A549 (cell line): ENCODE measurements around the gene CFAP97D2. TPM values are rescaled to one million over a fixed set of nuclear protein-coding genes. Genes with fewer than 3 reads are reported as not detected.
"Not testable (repeated sequence)": the region's sequence is repeated elsewhere in the genome, so short reads cannot be mapped to it uniquely, and the experiment has no call there.

Experiments
- ATAC-seq, 2 experiments: fragments of 200-7000 bp in 1 of 2; fragments of >200 bp in 1 of 2; cut with Nextera tagmentation in 1 of 2; cut with Tn5 transposase in 1 of 2; 3 replicates each; pipeline versions ENCODE4 v1.8.0 to v1.9.1; 2018 to 2020; ENCODE audit warnings: mild to moderate bottlenecking in 1 of 2, moderate library complexity in 1 of 2
- CTCF ChIA-PET: fragments of 300-600 bp; sonication (Branson Sonifier 250); formaldehyde crosslinking; extraction: SDS; loops from one replicate; lab custom pipeline; 2021; ENCODE audit warnings: antibody characterized with exemption, inconsistent platforms; lab: Yijun Ruan, JAX
- POLR2A ChIA-PET: fragments of 350-600 bp; formaldehyde crosslinking; extraction: SDS; loops from one replicate; lab custom pipeline; 2021; ENCODE audit warnings: antibody characterized with exemption, inconsistent platforms; lab: Yijun Ruan, JAX
- DNase-seq, 2 experiments: peaks; one replicate each; pipeline versions ENCODE4 v3.0.0 to v3.0.0-alpha.2; 2011 to 2016; ENCODE audit warnings: low read depth in 1 of 2, low spot score in 1 of 2
- FAIRE-seq: peaks from 2 replicates; lab custom pipeline; 2011; peaks lifted over from hg19 to GRCh38; lab: Jason Lieb, UNC
- H3K27ac ChIP-seq, 2 experiments: fragments of >200 bp; sonication (Bioruptor Twin); formaldehyde crosslinking; 3 replicates each; pipeline ENCODE4 v1.5.1; 2016 to 2017
- H3K4me1 ChIP-seq: fragments of >200 bp; sonication (Bioruptor Twin); formaldehyde crosslinking; 3 replicates; pipeline ENCODE4 v1.6.1; 2016
- H3K4me2 ChIP-seq: fragments of >200 bp; sonication (Bioruptor Twin); formaldehyde crosslinking; 3 replicates; pipeline ENCODE4 v1.6.1; 2016
- H3K4me3 ChIP-seq: fragments of >200 bp; sonication (Bioruptor Twin); formaldehyde crosslinking; 3 replicates; pipeline ENCODE4 v1.5.1; 2016
- H3K9me3 ChIP-seq: fragments of >200 bp; sonication (Bioruptor Twin); formaldehyde crosslinking; 3 replicates; pipeline ENCODE4 v1.6.1; 2016
- CBX8 ChIP-seq: fragments of 200-600 bp; sonication (generic); IDR thresholded peaks from 2 replicates; pipeline ENCODE4 v1.6.1; 2016
- CEBPB ChIP-seq, 2 experiments: fragments of >200 bp in 1 of 2; sonication (Bioruptor Twin) in 1 of 2; formaldehyde crosslinking in 1 of 2; IDR thresholded peaks; 2 replicates each; pipeline ENCODE4 v1.6.1; 2012 to 2016
- ESRRA ChIP-seq: fragments of 150-350 bp; IDR thresholded peaks from 2 replicates; pipeline ENCODE4 v1.6.1; 2014; ENCODE audit warnings: mild to moderate bottlenecking, low read length, borderline replicate concordance
- GATA3 ChIP-seq: IDR thresholded peaks from 2 replicates; pipeline ENCODE4 v1.6.1; 2012; ENCODE audit warnings: borderline replicate concordance
- HEYL ChIP-seq: fragments of 250-450 bp; sonication (Bioruptor Pico); IDR thresholded peaks from 2 replicates; pipeline ENCODE4 v1.8.0; 2021; ENCODE audit warnings: mild to moderate bottlenecking, moderate library complexity
- HOXB5 ChIP-seq: fragments of 250-450 bp; sonication (Bioruptor Pico); IDR thresholded peaks from 2 replicates; pipeline ENCODE4 v1.5.0; 2020; ENCODE audit warnings: mild to moderate bottlenecking, moderate library complexity
- MAFK ChIP-seq: fragments of 450-650 bp; IDR thresholded peaks from 2 replicates; pipeline ENCODE4 v1.6.1; 2014; ENCODE audit not compliant: partially characterized antibody
- MYC ChIP-seq: IDR thresholded peaks from 2 replicates; pipeline ENCODE4 v1.6.1; 2012; ENCODE audit warnings: mild to moderate bottlenecking, inconsistent platforms, low read length, improper control_type of control experiment, borderline replicate concordance
- RARB ChIP-seq: fragments of 250-450 bp; sonication (Bioruptor Pico); IDR thresholded peaks from 2 replicates; pipeline ENCODE4 v1.8.0; 2021; ENCODE audit warnings: mild to moderate bottlenecking, moderate library complexity
- RFX5 ChIP-seq: fragments of 450-650 bp; IDR thresholded peaks from 2 replicates; pipeline ENCODE4 v1.7.1; 2014; ENCODE audit warnings: antibody characterized with exemption, mild to moderate bottlenecking, moderate library complexity
- SREBF2 ChIP-seq: fragments of 450-650 bp; IDR thresholded peaks from 2 replicates; pipeline ENCODE4 v1.6.1; 2014; ENCODE audit warnings: mild to moderate bottlenecking, moderate library complexity
- TP53 ChIP-seq: fragments of 250-450 bp; sonication (Bioruptor Pico); IDR thresholded peaks from 2 replicates; pipeline ENCODE4 v1.5.0; 2021; ENCODE audit warnings: mild to moderate bottlenecking, moderate library complexity
- ZC3H11A ChIP-seq: fragments of 450-650 bp; IDR thresholded peaks from 2 replicates; pipeline ENCODE4 v1.6.1; 2014; ENCODE audit warnings: antibody characterized with exemption, mild to moderate bottlenecking
- ZSCAN20 ChIP-seq: fragments of 250-450 bp; sonication (Bioruptor Pico); IDR thresholded peaks from 2 replicates; pipeline ENCODE4 v1.8.0; 2022; ENCODE audit warnings: mild to moderate bottlenecking, moderate library complexity
- WGBS: methylation state at CpG from one replicate; pipeline ENCODE4 v1.1.6; 2017; ENCODE audit errors: missing lambda C conversion rate; 5-methylcytosine and 5-hydroxymethylcytosine counted together
- polyA plus RNA-seq, 4 experiments: library from polyadenylated mRNA; depleted of rRNA in 3 of 4; stranded (reverse); fragments of >200 nt; fragmentation: RNase III in 1 of 4; extraction: RNeasy Plus Mini Kit Qiagen cat#74134 plus additional on column Dnase treatment in 1 of 4; gene quantifications; 2 replicates in 3 of 4; 3 replicates in 1 of 4; pipeline ENCODE4 v1.2.3, GENCODE V29; 2011 to 2017
- TF ChIP-seq, protein P1 (sequence below): fragments of 150-350 bp; IDR thresholded peaks from 2 replicates; pipeline ENCODE4 v1.6.1; 2014; ENCODE audit warnings: low read depth, mild to moderate bottlenecking, low read length
- TF ChIP-seq, protein P2 (sequence below): IDR thresholded peaks from 2 replicates; pipeline ENCODE4 v1.6.1; 2012

CFAP97D2 gene
- polyA plus RNA-seq, 2 of the 4 experiments (the other 2 are of a cell fraction): not detected

DNA sequence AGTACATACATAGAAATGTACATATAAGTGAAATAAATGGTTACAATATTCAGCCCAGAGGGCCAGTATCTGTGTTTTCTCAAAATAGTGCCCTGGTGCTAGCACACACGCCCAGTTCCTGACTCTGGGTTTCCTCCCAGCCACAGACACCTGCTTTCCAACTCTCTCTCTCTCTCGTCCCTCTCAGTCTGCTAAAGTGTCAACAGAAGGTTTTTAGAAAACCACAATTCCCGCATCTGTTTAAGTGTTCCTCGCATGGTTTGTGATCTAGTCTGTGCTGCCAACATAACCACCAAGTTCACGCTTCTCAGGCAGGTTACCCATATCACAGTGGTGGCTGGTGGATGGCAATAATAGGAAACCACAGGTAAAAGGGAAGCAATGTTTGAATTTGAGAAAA is 84.5 kb downstream of the CFAP97D2 start:
- POLR2A ChIA-PET: no interaction called here
- WGBS: 80% methylated on average over 5 of the region's 5 CpGs
- Histone ChIP-seq H3K4me3 (no peak overlapping the region), H3K9me3 (no peaks in the 10 kb centered on the region), H3K4me2 (no peak overlapping the region), H3K27ac (no peak overlapping the region), H3K4me1 (no peaks in the 10 kb centered on the region)
- DNase-seq (no peak), FAIRE-seq (no peak), ATAC-seq (no peak)
- CTCF ChIA-PET: no interaction called here
- TF ChIP-seq TP53 (no peak), MAFK (no peak), MYC (no peak), ZSCAN20 (no peak), CEBPB (IDR thresholded peaks at IDR 0.05) (no peak), HEYL (CRISPR knock-in tag) (no peak), HOXB5 (CRISPR knock-in tag) (no peak), ESRRA (no peak), SREBF2 (no peak)
- TF ChIP-seq, protein P1, sequence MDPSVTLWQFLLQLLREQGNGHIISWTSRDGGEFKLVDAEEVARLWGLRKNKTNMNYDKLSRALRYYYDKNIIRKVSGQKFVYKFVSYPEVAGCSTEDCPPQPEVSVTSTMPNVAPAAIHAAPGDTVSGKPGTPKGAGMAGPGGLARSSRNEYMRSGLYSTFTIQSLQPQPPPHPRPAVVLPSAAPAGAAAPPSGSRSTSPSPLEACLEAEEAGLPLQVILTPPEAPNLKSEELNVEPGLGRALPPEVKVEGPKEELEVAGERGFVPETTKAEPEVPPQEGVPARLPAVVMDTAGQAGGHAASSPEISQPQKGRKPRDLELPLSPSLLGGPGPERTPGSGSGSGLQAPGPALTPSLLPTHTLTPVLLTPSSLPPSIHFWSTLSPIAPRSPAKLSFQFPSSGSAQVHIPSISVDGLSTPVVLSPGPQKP: no peak
- TF ChIP-seq, protein P2, sequence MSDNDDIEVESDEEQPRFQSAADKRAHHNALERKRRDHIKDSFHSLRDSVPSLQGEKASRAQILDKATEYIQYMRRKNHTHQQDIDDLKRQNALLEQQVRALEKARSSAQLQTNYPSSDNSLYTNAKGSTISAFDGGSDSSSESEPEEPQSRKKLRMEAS: no peak
- TF ChIP-seq, all 56 proteins: peak for 0

DNA sequence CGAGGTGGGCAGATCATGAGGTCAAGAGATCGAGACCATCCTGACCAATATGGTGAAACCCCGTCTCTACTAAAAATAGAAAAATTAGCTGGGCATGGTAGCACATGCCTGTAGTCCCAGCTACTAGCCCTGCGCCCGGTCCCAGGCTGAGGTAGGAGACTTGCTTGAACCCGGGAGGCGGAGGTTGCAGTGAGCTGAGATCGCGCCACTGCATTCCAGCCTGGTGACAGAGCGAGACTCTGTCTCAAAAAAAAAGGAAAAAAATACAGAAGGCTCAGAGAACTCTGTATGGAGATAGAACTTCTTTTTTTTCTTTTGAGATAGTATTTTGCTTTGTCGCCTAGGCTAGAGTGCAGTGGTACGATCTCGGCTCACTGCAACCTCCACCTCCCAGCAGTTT is 85.3 kb downstream of the CFAP97D2 start:
- CTCF ChIA-PET, ATAC-seq, H3K27ac ChIP-seq, H3K4me3 ChIP-seq, FAIRE-seq, H3K9me3 ChIP-seq, POLR2A ChIA-PET, H3K4me1 ChIP-seq, DNase-seq, H3K4me2 ChIP-seq: not testable (repeated sequence)
- WGBS: 93% methylated on average over 13 of the region's 13 CpGs

DNA sequence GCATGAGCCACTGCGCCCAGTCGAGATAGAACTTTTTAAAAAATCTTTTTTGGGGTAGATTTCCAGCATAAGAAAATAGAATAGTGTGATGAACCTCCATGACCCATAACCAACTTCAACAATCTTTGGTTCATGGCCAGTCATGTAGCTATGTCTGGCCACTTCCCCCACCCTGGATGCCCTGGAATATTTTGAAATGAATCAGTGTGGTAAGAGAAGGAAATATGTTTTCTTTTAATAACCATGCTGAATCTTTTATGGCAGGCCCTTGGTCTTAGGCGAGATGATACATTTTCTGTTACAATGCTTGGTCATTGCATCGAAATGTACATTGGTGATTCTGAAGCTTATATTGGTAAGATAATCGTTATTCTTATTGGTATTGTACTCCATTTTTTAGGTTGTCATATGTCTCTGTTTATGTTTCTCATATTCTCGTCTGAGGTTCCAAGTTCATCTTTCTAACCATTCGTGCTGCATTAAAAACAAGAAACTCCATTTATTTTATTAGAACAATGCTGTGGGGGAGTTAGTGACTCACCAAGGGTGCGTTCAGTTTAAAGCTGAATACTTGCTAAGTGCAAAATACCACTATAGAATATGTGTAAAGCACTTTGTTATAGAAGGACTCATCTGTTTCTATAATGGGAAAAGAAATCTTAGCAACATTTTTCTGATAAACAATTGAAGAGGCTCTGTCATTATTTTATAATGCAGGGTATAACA is 86.0 kb downstream of the CFAP97D2 start:
- H3K4me3 ChIP-seq: no peak overlapping the region
- H3K9me3 ChIP-seq: no peaks in the 10 kb centered on the region
- ChIA-PET CTCF (interaction anchor here (0.6 kb wide), 1 partner anchor 13 kb away, joined by 3 read pairs; no protein-coding TSS in a partner anchor), POLR2A (no interaction called here)
- DNase-seq: no peak
- H3K27ac ChIP-seq: no peak overlapping the region
- H3K4me1 ChIP-seq: no peaks in the 10 kb centered on the region
- WGBS: 92% methylated on average over 8 of the region's 8 CpGs
- ATAC-seq: no peak
- no peak for FAIRE-seq
- H3K4me2 ChIP-seq: no peak overlapping the region
- TF ChIP-seq ZSCAN20 (no peak), RFX5 (no peak)

DNA sequence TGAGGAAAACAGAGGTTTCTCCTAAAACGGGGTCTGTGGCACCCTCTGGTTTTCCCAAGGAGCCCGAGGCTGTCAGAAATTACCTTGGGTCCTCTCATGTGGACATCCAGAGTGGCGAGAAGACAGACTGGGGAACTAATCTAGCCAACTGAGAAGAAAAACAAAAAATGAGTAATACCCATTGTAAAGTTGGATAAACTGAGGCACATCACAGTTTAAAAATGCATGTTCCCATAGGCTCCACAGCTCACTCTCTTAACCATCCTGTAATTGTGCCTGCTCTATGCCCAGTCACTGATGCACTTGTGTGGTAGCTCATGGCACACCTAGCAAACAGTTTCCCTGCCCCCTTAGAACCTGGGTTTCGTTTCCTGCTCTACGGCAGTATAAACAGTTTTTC is 87.2 kb downstream of the CFAP97D2 start:
- 91% methylated on average over 5 of the region's 5 CpGs for WGBS
- no peak for ATAC-seq
- CTCF ChIA-PET: no interaction called here
- Histone ChIP-seq H3K27ac (no peak overlapping the region), H3K4me3 (no peak overlapping the region), H3K9me3 (no peaks in the 10 kb centered on the region), H3K4me2 (no peak overlapping the region), H3K4me1 (no peaks in the 10 kb centered on the region)
- no peak for FAIRE-seq
- TF ChIP-seq CBX8 (no peak), GATA3 (no peak), ZC3H11A (no peak), RARB (CRISPR knock-in tag) (no peak)
- DNase-seq: no peak
- POLR2A ChIA-PET: no interaction called here
